ENCODE measurements around the gene PGD.

The PGD gene

GRCh38 chr1:10432910-10433700, 34.2 kb downstream of the PGD start:
- H3K4me3 ChIP-seq (ENCODE audit: low read depth, low read length), result no peak overlapping the region
- DNase-seq (ENCODE audit: low read depth), result no peak
- no peak for TF ChIP-seq CTCF (IDR thresholded peaks at IDR 0.05; ENCODE audit: low read depth, low read length, missing control alignments)
- in situ Hi-C loops (cut with HindIII; ENCODE audit: low sequenced_read_pairs), result no loop called here

- TF ChIP-seq CTCF (IDR thresholded peaks at IDR 0.05; ENCODE audit: low read depth, low read length, missing control alignments), result no peak
- DNase-seq (ENCODE audit: low read depth), result no peak
- in situ Hi-C loops (cut with HindIII; ENCODE audit: low sequenced_read_pairs), result no loop called here
- no peak overlapping the region for H3K4me3 ChIP-seq (ENCODE audit: low read depth, low read length)
Observed at GRCh38 chr1:10433790-10434189, 34.9 kb downstream of the PGD start.

- DNase-seq (ENCODE audit: low read depth), result no peak
- no peak for TF ChIP-seq CTCF (IDR thresholded peaks at IDR 0.05; ENCODE audit: low read depth, low read length, missing control alignments)
- in situ Hi-C loops (cut with HindIII; ENCODE audit: low sequenced_read_pairs), result no loop called here
- no peak overlapping the region for H3K4me3 ChIP-seq (ENCODE audit: low read depth, low read length)
Observed at GRCh38 chr1:10434590-10434989, 35.7 kb downstream of the PGD start.

- in situ Hi-C loops (cut with HindIII; ENCODE audit: low sequenced_read_pairs), result no loop called here
- TF ChIP-seq CTCF (IDR thresholded peaks at IDR 0.05; ENCODE audit: low read depth, low read length, missing control alignments), result no peak
- H3K4me3 ChIP-seq (ENCODE audit: low read depth, low read length), result no peak overlapping the region
- DNase-seq (ENCODE audit: low read depth), result no peak
Observed at GRCh38 chr1:10437052-10437451, 38.2 kb downstream of the PGD start.

- TF ChIP-seq CTCF (IDR thresholded peaks at IDR 0.05; ENCODE audit: low read depth, low read length, missing control alignments), result no peak
- no peak for DNase-seq (ENCODE audit: low read depth)
- H3K4me3 ChIP-seq (ENCODE audit: low read depth, low read length), result no peak overlapping the region
- in situ Hi-C loops (cut with HindIII; ENCODE audit: low sequenced_read_pairs), result no loop called here
Observed at GRCh38 chr1:10438677-10439163, 39.9 kb downstream of the PGD start.

GRCh38 chr1:10440305-10440704, 41.4 kb downstream of the PGD start:
- no peak overlapping the region for H3K4me3 ChIP-seq (ENCODE audit: low read depth, low read length)
- no peak for DNase-seq (ENCODE audit: low read depth)
- in situ Hi-C loops (cut with HindIII; ENCODE audit: low sequenced_read_pairs), result no loop called here
- no peak for TF ChIP-seq CTCF (IDR thresholded peaks at IDR 0.05; ENCODE audit: low read depth, low read length, missing control alignments)
